HG03025 (cell line): ENCODE data around the gene BMP7.
"Not testable (repeated sequence)": the region's sequence is repeated elsewhere in the genome, so short reads cannot be mapped to it uniquely, and the experiment has no call there.

Source experiments
- ATAC-seq: cut with Tn5 transposase; IDR thresholded peaks from one replicate; pipeline ENCODE4 v1.9.1; 2021; ENCODE audit warnings: mild to moderate bottlenecking, moderate library complexity; ENCODE audit not compliant: unreplicated experiment, low FRiP score

Gene BMP7

DNA sequence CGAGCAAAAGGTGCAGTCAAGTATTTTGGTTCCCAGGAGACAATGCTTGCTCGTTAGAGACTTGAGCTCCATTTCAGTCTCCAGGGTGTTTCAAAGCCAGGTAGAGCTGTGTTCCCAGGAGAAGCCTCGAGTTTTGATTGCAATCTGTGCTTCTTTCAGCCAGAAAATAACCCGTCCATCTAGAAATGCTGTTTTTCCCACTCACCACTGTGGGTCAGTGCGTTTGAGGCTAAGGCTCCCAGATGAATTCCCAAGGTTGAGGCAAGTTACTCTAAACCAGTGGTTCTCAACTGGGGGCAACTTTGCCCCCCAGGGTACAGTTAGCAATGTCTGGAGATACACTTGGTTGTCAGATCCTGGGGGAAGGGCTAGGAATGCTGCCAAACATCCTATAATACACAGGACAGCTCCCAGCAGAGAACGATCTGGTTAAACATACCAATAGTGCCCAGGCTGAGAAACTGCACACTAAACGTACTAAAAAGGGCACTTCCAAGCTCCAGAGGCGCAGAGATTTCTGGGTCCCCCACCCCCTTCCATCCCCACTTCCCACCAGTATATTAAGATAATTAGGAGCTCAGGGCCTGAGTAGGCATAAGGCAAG lies 13.8 kb downstream of the BMP7 start:
- no peak for ATAC-seq

DNA sequence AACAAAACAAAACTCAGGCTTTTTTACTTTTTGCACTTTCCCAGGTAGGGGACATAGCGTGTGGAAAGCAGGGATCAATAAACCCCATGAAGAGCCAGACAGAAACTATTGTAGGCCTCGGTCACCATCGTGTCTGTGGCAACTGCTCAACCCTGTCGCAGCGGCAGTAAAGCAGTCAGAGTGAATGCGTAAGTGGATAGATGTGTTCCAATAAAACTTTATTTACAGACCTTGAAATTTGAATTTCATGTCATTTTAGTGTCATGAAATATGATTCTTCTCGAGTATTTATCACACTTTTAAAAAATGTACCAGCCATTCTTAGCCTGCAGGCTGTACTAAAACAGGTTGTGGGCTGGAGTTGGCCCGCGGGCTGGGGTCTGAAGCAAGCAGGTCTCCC lies 14.5 kb downstream of the BMP7 start:
- ATAC-seq = no peak

DNA sequence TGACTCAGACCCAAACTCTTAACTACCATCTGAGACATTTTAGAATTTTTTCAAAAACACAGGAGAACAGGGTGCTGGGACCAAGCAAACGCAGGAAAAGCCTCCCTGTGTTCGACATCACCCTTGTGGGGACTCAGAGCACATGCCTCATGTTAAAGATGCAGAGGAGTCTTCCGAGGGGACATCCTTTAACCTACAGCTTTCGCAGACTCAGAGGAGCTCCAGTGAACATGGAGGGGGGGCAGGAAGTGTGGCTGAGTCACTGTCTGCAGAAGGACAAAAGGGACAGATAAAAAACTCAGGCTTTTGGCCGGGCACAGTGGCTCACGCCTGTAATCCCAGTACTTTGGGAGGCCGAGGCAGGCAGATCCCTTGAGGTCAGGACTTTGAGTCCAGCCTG lies 15.1 kb downstream of the BMP7 start:
- no peak for ATAC-seq

DNA sequence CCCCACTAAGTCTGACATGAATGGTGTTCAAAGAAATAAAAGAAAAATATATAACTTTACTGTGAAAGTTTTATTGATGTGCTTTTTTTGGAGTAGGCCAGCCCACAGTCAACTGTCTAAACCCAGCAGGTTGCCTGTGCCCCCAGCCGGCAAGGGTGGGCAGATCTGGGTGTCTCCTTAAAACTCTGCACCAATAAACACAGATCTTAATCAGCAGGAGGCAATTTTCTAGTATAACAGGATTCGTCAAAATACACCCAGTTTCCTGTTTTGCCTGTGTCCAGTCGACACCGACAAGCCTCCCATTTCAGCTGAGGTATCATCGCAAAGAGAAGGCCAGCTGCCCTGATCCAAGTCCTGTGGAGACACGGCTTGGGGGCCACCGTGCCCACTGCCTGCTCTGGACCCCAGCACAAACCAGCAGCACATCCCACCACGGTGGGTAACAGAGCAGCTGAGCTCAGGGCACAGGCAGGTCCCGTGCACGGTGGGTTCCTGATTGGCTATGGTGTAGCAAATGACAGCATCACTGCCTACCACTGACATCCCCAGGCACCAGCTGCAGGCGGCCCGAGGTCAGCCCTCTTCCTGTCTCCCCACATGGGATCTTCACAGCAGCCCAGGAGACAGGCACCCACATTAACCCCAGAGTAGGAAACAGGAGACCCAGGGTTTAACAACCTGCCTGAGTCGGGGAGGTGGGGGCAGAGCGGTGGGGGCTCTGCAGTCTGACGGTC lies 15.7 kb downstream of the BMP7 start:
- ATAC-seq = no peak

DNA sequence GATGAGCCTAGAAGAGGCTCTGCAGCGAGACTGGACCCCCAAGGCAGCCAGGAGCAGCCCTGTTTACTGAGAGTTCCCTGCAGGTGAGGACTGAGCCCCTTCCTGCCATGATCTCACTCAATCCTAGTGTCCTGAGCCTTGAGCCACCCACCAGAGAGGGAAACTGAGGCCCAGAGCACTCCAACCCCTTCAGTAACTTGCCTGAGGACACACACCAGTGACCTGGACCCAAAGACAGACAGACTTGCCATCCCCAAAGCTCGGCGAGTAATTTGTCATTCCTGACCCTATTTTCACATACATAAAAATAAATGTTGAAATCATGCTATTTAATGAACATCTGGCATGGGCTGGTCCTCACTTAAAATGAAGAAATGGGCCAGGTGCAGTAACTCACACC lies 16.7 kb downstream of the BMP7 start:
- ATAC-seq = no peak

DNA sequence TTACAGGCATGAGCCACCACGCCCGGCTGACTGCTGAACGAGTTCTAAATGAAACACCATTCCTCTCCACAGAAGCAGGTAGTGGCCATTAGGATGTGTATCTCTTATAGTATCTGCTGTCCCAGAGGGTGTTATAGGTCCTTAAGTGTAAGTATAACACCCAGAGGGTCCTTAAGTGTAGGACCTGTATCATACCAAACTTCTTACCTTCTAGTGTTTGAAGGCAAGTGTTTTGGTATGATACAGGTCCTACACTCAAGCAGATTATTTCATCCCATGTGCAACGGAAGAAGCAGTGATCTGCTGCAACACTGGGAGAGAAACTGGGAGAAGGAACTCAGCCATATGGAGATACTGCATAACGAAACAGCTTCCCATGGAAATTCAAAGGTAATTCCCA lies 17.4 kb downstream of the BMP7 start:
- no peak for ATAC-seq

DNA sequence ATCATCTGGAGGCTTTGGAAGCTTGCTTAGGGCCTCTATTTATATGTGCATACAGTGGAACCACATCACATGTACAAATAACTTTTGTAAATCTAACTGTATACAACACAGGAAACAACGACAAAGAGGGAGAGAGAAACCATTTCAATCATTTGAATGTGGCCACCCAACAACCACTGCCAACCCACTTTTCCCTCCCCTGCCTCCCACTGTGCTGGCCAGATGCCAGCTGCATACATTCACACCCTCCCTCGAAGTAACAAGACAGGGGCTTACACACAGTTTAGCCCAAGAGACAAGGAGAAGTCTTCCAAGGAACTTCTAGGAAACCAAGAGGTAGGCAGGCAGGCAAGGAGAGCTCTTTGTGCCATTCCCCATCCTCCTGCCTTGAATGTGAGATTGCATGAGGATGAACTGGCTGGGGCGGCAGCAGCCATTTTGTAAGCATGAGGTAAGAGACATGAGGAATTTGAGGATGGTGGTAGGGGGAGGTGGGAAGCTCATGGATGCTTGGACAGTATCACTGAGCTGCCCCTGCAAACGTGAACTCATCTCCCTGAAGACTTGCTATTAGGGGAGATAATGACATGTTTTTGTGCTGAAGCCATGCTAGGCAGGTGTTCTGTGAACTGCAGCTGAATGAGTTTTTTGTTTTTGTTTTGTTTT lies 18.2 kb downstream of the BMP7 start:
- no peak for ATAC-seq

DNA sequence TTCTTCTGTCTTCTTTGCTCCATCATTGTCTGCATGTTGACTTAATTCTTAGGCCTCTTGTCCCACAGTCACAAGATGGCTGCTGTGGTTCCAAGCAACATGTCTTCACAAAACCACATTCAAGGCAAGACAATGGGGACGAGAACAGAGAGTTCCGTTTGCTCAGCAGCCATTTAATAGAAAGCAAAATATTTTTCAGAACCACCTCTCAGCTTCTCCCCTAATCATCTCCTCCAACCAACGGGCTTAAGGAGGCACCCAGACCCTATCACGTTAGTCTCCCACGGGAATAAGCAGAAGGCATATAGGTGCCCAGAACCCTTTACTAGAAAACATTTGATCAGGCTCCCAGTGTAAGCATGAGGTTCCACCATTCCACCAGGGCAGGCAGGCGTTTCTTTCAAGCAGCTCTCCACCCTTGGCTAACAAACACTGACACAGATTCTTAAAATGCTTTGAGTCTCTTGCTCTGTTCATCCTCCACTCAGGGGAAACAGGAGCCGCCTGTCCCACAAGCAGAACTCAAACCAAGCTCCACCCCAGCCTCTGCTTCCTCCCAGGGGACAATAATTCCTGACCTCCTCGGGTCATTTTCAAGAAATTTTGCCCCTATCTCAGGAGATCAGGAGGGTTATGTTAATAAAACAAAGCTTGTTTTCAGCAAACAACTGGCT lies 19.0 kb downstream of the BMP7 start:
- no peak for ATAC-seq

DNA sequence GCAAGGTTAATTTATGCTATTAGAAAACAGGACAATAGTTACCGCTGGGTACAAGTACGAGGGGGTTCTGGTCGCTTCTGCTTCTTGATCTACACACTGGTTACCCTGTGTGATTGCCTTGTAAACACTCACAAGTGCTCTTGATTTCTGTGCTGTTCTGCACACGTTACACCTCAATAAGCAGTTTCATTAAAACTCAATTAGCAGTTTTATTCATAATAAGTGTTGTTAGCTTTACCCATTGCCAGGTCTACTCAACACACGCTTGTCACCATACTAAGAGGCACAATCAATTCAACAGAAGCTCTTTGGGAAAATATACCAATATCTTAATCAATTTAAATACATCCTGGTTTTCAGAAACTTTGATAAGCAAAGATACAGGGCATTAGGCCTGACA lies 20.4 kb downstream of the BMP7 start:
- ATAC-seq = no peak

DNA sequence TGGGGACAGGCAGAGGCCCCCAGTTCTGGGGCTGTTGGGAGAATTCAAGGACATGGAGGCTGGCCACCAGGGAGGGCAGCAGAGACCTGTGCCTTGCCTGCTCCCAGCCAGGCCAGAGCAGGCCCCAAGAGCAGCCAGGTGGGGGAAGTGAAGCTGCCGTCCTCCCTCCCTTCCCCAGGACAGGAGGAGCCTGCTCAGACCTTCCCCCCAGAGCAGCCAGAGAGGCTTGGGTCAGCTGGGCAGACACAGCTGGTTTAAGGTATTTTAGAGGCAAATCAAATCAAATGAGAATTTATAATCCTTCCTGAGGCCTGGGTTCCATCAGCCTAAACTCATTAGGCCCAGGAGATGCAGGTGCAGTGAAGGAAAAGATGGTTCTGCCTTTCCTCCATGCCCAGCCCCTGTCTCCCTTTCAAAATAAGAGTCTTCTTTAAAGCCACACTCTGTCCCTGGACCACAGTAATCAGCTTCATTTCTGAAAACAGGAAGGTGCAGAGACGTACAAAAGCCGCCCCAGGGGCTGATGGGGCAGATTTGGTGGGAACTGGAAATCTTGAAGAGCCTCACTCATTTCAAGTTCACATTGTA lies 21.7 kb downstream of the BMP7 start:
- no peak for ATAC-seq

DNA sequence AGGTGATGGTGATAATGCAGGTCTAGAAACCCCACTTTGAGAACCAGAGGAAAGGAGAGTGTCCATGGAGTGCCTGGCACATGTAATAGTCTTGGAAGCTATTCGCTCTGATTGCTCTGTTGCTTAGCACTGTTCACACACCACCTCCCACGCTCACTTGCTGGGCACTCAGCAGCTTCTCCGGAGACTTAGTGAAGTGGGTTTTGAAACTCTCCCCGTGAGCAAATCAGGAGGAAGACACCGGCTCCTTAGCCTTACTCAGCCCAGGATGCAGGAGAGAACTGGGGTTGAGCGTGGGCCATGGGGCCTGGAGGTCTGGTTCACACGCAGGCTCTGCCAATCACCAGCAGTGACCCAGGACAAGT lies 22.2 kb downstream of the BMP7 start:
- ATAC-seq = no peak

DNA sequence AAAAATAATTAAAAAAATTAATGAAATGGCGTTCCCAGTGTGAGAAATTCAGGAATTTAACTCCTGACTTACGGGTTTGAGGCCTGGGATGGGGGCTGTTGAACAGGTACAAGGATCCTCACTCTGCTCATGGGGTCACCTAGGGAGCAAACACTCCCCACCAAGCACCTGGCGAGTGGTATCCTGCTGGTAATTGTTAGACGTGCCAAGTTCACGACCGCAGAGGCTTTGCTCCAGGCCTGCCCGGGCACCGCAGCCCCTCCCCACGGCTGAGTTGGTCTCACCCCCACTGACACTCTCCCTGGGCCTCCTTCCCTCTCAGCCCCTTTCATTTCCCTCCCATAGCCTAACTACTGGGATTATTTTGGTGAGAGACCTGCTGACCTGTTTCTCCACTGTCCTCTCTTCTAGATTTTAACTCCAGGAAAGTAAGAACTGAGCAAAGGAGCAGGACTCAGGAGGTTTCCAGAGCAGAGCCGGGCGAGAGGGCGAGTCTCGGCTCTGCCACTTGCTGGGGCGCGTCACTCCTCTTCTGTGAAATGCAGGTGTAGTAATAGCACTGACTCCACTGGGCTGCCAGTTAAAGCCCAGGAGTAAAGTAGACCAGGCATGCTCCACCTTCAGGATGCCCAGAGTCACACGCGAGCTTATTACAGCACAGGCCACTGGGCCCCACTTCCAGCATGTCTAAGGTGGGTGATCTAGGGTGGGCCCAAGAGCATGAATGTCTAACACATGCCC lies 22.8 kb downstream of the BMP7 start:
- no peak for ATAC-seq

DNA sequence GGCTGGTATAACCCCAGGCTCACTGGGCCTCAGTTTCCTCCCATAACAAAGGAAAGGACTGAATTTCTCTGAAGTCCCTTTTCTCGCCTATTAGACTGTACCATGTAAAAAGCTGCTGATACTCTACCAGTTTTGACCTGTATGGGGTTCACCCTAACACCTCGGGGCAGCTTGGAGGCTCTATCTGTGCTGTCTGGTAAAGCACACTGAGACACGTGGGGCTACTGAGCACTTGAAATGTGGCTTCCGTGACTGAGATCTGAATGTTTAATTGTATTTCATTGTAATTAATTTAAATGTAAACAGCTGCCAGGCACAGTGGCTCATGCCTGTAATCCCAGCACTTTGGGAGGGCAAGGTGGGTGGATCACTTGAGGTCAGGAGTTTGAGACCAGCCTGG lies 24.0 kb downstream of the BMP7 start:
- no peak for ATAC-seq

DNA sequence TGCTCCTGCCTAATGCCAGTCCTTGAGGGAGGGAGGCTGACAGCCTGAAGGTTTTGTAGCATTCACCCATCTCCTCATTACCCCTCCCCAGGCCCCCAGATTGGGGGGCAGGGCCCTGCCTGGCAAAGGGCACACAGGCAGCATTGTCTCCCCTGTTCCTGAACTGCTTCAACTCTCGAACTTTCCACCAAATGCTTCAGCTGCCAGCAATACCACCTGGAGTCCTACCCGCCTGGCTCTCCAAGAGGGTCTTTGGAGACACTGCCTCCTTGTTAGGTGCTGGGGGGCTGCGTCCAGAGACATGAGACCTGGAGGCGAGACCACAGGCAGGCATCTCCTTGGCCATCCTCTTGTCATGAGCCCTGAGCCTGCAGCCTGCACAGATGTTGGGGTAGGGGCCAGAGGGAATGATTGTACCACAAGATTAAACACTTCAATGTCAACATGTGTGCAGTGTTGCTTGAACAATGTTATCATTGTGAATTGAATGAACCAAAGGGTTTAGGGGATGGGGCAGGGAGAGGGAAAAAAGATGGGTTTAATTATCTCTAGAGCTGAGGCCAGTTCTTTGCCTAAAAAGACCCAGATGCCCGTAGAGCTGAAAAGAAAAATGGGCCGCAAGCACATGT lies 25.0 kb downstream of the BMP7 start:
- ATAC-seq = no peak

DNA sequence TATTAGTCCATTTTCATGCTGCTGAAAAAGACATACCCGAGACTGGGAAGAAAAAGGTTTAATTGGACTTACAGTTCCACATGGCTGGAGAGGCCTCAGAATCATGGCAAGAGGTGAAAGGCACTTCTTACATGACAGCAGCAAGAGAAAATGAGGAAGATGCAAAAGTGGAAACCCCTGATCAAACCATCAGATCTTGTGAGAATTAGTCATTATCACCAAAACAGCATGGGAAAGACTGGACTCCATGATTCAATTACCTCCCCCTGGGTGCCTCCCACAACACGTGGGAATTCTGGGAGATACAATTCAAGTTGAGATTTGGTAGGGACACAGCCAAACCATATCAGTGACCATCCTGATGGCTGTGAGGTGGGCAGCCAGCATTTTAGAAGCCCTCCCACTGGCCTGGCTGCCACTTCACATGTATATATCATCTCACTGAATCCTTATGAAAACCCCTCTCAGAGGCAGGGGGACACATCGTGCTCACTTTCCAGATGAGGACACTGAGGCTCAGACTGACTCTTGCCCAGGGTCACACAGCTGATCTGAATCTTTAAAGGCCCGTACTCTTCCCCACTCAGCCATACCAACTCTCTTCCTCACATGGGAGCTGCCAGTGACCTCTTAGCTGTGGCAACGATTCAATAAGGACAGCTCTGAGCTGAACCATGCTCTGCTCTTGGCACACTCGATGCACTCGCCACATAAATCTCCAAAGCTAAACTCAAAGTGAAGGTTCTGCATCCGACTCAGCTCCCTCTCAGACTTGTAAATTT lies 25.7 kb downstream of the BMP7 start:
- ATAC-seq = no peak

DNA sequence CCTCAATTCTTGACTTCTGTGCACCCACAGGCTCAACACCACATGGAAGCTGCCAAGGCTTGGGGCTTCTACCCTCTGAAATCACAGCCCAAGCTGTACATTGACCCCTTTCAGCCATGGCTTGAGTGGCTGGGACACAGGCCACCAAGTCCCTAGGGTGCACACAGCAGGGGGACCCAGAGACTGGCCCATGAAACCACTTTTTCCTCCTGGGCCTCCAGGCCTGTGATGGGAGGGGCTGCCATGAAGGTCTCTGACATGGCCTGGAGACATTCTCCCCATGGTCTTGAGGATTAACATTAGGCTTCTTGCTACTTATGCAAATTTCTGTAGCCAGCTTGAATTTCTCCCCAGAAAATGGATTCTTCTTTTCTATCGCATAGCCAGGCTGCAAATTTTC lies 26.7 kb downstream of the BMP7 start:
- not testable (repeated sequence) for ATAC-seq

DNA sequence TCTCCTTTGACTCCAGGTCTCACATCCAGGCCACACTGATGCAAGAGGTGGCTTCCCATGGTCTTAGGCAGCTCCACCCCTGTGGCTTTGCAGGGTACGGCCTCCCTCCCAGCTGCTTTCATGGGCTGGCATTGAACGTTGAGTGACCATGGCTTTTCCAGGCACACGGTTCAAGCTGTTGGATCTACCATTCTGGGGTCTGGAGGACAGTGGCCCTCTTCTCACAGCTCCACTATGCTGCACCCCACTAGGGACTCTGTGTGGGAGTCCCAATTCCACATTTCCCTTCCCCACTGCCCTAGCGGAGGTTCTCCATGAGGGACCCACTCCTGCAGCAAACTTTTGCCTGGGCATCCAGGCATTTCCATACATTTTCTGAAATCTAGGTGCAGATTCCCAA lies 27.1 kb downstream of the BMP7 start:
- not testable (repeated sequence) for ATAC-seq

DNA sequence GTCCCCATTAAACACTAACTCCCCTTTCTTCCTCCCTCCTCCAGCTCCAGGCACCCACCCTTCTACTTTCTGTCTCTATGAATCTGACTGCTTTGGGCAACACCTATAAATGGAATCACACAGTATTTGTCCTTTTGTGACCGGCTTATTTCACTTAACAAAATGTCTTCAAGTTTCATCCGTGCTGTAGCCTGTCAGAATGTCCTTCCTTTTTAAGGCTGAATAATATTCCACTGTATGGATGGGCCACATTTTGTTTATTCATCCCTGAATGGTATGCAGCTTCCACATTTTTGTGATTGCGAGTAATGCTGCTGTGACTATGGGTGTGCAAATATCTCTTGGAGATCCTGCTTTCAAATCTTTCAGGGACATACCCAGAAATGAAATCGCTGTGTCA lies 28.4 kb downstream of the BMP7 start:
- no peak for ATAC-seq

DNA sequence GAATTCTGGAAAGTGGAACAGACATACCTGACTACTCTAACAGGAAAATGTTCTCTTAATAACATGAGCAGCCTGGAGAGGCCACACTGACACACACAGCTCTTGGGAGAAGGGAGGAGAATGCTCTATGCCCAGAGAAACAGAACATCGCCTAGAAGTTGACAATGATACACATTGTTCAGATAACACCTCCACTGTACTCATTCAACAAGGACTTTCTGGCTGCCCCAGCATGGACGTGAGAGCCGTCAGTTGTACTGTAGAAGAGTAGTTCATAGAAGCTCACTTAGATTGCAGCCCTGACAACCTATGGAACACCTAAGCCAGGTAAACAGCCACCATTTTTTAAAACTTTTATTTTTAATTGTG lies 28.9 kb downstream of the BMP7 start:
- ATAC-seq = no peak
